CD4-positive, alpha-beta T cell treated with Interleukin-2 at 100 ng/mL for 4 hours (primary cell): ENCODE measurements around the gene DGKZ.

ENCODE experiments used
- DNase-seq: peaks from one replicate; pipeline ENCODE4 v3.0.0-alpha.2; 2020; ENCODE audit warnings: low spot score

Gene DGKZ

GRCh38 chr11:46330154-46330553, 17.1 kb upstream of the DGKZ start:
- no peak for DNase-seq

GRCh38 chr11:46330563-46331281, 16.5 kb upstream of the DGKZ start:
- DNase-seq: no peak

GRCh38 chr11:46331282-46331984, 15.8 kb upstream of the DGKZ start:
- peak; percentile 62 for DNase-seq

- DNase-seq: no peak
Measured at GRCh38 chr11:46332093-46332567, 15.1 kb upstream of the DGKZ start.

GRCh38 chr11:46332568-46333393, 14.5 kb upstream of the DGKZ start:
- no peak for DNase-seq

GRCh38 chr11:46333394-46333947, 13.8 kb upstream of the DGKZ start:
- DNase-seq: no peak

GRCh38 chr11:46334211-46334610, 13.1 kb upstream of the DGKZ start:
- no peak for DNase-seq

- DNase-seq: no peak
Measured at GRCh38 chr11:46335271-46335670, 12.0 kb upstream of the DGKZ start.

- no peak for DNase-seq
Measured at GRCh38 chr11:46335890-46336562, 11.2 kb upstream of the DGKZ start.

- no peak for DNase-seq
Measured at GRCh38 chr11:46336563-46337180, 10.6 kb upstream of the DGKZ start.

- DNase-seq: no peak
Measured at GRCh38 chr11:46337626-46338345, 9.5 kb upstream of the DGKZ start.

GRCh38 chr11:46338636-46338987, 8.7 kb upstream of the DGKZ start:
- no peak for DNase-seq

GRCh38 chr11:46338988-46339666, 8.1 kb upstream of the DGKZ start:
- no peak for DNase-seq

- DNase-seq: no peak
Measured at GRCh38 chr11:46339816-46340215, 7.4 kb upstream of the DGKZ start.

- no peak for DNase-seq
Measured at GRCh38 chr11:46341454-46341853, 5.8 kb upstream of the DGKZ start.

- DNase-seq: no peak
Measured at GRCh38 chr11:46342239-46342638, 5.0 kb upstream of the DGKZ start.

- no peak for DNase-seq
Measured at GRCh38 chr11:46343520-46343919, 3.7 kb upstream of the DGKZ start.

- no peak for DNase-seq
Measured at GRCh38 chr11:46345131-46345597, 2.1 kb upstream of the DGKZ start.

- no peak for DNase-seq
Measured at GRCh38 chr11:46345881-46346484, 1.3 kb upstream of the DGKZ start.
